ENCODE data around the gene MRPS18B.

The MRPS18B gene

GRCh38 chr6:30617565-30618269 is at the start of gene MRPS18B:
MRPS18B (plus strand) TSS chr6:30617840; CDS start chr6:30617866, 26 bp downstream.
- peak; percentile 99 for DNase-seq (ENCODE audit: low spot score)

DNA sequence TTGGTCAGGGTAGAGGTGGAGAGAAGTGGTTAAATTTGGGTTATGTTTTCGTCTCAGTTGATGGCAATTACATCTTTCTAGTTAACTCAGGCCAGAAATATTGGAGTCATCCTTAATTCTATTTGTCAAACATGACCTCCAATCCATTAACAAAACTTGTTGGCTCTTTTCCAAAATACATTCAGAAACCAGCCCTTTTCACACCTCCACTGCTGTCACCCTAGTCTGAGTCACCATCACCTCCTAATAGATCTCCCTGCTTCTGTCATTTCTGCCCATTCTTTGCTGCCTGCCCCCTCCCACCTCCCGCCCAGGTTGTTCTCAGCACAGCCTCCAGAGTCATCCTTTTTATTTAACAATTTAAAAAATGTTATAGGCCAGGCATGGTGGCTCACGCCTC is 49.4 kb upstream of the MRPS18B start:
- peak; percentile 75 for DNase-seq (ENCODE audit: low spot score)

DNA sequence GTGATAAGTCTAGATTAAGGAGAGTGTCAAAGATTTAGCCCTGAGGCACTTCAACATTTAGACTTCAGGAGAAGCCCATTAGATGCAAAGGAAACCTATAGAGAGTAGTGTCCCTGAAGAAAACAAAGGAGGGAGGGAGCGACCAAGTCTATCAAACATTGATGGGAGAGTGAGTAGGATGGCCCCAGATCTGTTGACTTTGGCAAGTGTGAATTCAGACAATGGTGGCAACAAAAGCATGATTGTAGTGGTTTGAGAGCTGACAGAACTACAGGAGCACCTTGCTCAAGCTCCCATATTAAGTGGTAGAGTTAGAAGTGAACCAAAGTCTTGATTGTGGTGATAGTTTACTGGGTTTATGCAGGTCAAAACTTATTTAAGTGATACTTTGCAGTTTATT is 47.4 kb upstream of the MRPS18B start:
- DNase-seq (ENCODE audit: low spot score) = no peak

GRCh38 chr6:30570740-30571074 is 46.9 kb upstream of the MRPS18B start:
- DNase-seq (ENCODE audit: low spot score) = no peak

- DNase-seq (ENCODE audit: low spot score) = peak; percentile 97
Measured at GRCh38 chr6:30571075-30571761, 46.4 kb upstream of the MRPS18B start, which contains the start of gene ABCF1. ABCF1 (plus strand) TSS chr6:30571442; CDS start chr6:30571488, 46 bp downstream.

- DNase-seq (ENCODE audit: low spot score) = no peak
Measured at GRCh38 chr6:30571762-30572082, 45.9 kb upstream of the MRPS18B start.

- no peak for DNase-seq (ENCODE audit: low spot score)
Measured at GRCh38 chr6:30572148-30572547, 45.5 kb upstream of the MRPS18B start.

GRCh38 chr6:30573113-30573512 is 44.5 kb upstream of the MRPS18B start:
- no peak for DNase-seq (ENCODE audit: low spot score)

DNA sequence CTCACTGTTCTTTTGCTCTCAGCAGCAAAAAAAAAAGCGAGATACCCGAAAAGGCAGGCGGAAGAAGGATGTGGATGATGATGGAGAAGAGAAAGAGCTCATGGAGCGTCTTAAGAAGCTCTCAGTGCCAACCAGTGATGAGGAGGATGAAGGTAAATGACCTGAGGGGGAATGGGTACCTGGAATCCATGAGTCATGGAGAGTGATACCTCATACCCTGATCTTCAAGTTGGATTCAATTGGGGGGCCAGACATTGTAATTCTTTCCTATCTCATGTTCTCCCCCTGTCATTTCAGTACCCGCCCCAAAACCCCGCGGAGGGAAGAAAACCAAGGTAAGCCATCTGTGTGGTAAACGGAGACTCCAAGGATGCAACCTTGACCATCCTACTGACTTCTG is 39.6 kb upstream of the MRPS18B start:
- DNase-seq (ENCODE audit: low spot score) = no peak

DNA sequence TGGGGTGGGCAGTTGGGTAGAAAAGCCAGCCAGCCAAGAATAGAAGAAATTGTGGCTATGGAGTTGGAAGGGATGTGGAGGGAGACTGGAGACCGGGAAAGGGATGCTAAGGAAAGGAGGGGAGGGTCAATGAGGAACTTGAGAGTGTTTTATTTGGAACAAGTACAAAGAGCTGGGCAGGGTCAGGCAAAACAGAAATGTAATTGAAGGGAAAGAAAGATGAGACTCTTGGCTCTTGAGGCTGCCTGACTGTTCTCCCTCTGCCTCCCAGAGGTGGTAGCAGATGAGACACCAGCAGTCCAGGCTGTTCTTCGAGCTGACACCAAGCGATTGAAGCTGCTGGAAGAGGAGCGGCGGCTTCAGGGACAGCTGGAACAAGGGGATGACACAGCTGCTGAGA is 33.7 kb upstream of the MRPS18B start:
- no peak for DNase-seq (ENCODE audit: low spot score)

- no peak for DNase-seq (ENCODE audit: low spot score)
Measured at GRCh38 chr6:30589754-30590358, 27.8 kb upstream of the MRPS18B start.

- no peak for DNase-seq (ENCODE audit: low spot score)
Measured at GRCh38 chr6:30590509-30590908, 27.1 kb upstream of the MRPS18B start.

- no peak for DNase-seq (ENCODE audit: low spot score)
Measured at GRCh38 chr6:30591008-30591407, 26.6 kb upstream of the MRPS18B start.

DNA sequence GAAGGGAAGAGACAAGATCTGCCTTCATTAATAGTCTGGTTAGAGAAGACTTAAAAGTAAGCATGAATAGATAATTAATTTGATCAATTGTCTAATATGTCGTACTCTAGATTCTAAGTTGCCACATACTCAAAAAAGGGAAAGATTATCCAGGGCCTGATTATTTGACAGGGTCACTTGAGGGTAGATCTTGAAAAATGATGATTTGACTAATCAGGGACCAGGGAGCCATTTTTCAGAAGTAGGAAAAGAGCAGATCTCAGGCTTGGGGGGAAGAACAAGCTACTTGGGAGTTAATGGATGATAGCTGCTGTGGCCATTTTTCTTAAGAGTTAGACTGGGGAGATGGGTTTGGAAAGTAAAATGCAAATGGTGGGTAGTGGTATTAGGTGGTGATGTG is 25.4 kb upstream of the MRPS18B start:
- DNase-seq (ENCODE audit: low spot score) = no peak

DNA sequence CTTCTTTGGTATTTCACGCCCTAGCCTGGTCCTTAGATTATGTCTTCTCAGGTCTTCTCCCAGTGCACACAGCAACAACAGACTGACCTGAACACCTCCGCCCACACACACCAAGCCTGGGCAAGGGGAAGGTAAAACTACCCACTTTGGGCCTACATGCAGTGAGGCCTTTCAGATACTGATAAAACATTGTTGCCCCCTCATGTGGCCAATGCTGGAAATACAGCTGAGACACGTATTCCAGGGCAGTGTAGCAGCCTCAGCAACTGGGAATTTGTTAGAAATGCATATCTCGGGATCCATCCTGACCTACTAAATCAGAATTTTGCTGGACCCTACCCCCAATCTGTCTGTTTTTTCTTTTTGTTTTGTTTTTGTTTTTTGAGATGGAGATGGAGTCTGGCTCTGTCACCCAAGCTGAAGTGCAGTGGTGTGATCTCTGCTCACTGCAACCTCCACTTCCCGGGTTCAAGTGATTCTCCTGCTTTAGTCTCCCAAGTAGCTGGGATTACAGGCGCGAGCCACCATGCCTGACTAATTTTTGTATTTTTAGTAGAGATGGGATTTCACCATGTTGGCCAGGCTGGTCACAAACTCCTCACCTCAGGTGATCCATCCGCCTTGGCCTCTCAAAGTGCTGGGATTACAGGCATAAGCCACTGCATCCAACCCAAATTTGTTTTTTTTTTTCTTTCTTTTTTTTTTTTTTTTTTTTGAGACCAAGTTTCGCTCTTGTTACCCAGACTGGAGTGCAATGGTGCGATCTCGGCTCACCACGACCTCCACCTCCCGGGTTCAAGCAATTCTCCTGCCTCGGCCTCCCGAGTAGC is 20.1 kb upstream of the MRPS18B start:
- peak; percentile 69 for DNase-seq (ENCODE audit: low spot score)

DNA sequence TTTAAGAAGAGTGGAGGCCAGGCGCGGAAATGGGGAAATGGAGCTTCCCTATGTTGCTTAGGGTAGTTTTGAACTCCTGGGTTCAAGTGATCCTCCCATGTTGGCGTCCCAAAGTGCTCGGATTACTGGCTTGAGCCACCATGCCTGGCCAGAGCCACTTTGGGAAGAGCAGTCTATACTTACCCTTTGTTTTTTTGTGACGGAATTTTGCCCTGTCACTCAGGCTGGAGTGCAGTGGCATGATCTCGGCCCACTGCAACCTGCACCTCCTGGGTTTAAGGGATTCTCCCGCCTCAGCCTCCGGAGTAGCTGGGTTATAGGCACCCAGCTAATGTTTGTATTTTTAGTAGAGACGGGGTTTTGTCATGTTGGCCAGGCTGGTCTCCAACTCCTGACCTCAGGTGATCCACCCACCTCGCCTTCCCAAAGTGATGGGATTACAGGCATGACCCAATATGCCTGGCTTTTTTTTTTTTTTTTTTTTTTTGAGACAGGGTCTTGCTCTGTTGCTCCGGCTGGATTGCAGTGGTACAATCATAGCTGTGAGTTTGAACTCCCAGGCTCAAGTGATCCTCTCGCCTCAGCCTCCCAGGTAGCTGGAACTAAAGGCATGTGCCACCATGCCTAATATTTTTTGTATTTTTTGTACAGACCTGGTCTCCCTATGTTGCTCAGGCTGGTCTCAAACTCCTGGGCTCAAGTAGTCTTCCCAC is 18.6 kb upstream of the MRPS18B start:
- no peak for DNase-seq (ENCODE audit: low spot score)

DNA sequence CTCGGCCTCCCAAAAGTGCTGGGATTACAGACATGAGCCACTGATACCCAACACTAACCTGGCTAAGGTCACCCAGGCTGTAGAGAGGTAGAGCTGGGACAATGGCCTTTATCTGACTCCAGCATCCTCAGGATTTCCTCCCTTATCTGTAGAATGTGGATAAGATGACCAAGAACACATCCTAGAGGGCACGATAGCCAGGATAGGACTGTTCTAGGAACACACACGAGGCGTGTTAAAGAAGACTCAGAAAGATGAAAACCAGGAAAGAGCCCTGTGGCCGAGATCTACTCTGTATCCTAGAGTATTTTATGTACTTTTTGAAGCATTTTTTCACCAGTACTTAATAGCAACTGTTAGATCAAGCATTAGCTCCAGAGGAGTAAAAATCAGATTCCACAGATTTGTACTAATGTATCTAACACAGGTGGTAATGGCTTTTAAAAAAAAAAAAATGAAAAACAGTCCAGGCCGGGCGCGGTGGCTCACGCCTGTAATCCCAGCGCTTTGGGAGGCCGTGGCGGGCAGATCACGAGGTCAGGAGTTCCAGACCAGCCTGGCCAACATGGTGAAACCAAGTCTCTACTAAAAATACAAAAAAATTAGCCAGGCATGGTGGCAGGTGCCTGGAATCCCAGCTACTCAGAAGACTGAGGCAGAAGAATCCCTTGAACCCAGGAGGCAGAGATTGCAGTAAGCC is 17.9 kb upstream of the MRPS18B start:
- no peak for DNase-seq (ENCODE audit: low spot score)

DNA sequence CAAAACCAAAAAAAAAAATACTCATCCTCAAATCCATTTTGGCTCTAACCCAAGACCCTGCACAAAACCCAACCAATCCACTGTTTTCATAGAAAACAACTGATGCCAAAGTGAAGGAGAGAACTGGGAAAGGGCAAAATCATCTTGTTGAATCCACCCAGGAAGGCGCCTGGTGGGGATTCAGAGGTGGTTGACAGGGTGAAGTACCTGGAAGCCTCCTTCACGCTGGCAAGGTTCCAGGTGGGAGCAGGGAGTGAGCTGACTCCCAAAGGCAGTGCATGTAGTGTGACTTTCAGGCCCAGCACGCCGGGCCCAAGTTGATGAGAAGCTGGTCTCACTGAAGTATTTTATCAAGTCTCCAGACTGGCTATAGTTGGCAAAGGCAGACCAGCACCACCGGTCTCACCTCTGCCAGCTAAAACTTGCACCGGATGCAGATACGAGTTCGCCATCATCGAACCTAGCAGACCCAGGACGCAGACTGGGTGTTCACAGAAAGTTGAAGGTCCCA is 17.1 kb upstream of the MRPS18B start:
- DNase-seq (ENCODE audit: low spot score) = no peak

DNA sequence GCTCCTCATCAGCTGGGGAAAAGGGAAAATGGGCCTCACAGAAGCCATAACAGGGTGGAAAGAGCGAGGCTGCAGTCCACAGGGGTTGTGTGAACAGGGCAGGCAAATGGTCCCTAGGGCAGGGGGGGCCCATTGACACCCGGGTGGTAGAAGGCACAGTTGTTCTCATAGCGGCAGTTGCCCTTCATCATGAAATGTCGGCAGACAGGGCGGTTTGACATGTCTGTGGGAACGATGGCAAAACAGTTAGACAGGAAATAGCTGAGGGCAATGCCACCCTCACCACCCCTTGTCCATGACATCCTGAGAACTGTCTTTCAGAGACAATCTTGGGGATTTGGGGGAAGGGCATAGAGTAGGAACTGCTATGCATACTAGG is 16.2 kb upstream of the MRPS18B start:
- no peak for DNase-seq (ENCODE audit: low spot score)

GRCh38 chr6:30601815-30602641 is 15.6 kb upstream of the MRPS18B start:
- no peak for DNase-seq (ENCODE audit: low spot score)
